Loucy (cell line): ENCODE data around the gene PDZD8.

Experiments used
- H2AFZ ChIP-seq: fragments of 200-600 bp; sonication (generic); 2 replicates; pipeline ENCODE4 v1.6.0; 2016; ENCODE audit warnings: antibody characterized with exemption, mild to moderate bottlenecking, low read length, moderate library complexity
- H3F3A ChIP-seq: fragments of 200-600 bp; 2 replicates; pipeline ENCODE4 v1.6.0; 2016; ENCODE audit warnings: antibody characterized with exemption, low read depth, mild to moderate bottlenecking
- H3K27me3 ChIP-seq: fragments of 200-600 bp; sonication (generic); 2 replicates; pipeline ENCODE4 v1.6.1; 2014; ENCODE audit warnings: low read length, mild to moderate bottlenecking; ENCODE audit not compliant: insufficient read depth, poor library complexity, severe bottlenecking
- H3K36me3 ChIP-seq: fragments of 200-600 bp; sonication (generic); 2 replicates; pipeline ENCODE4 v1.6.1; 2016; ENCODE audit warnings: low read length; ENCODE audit not compliant: insufficient read depth
- H3K4me1 ChIP-seq: fragments of 200-600 bp; sonication (generic); 2 replicates; pipeline ENCODE4 v1.5.1; 2014; ENCODE audit warnings: low read length, mild to moderate bottlenecking; ENCODE audit not compliant: insufficient read depth, poor library complexity, severe bottlenecking
- H3K4me2 ChIP-seq: fragments of 200-600 bp; sonication (generic); 2 replicates; pipeline ENCODE4 v1.6.0; 2014; ENCODE audit warnings: antibody characterized with exemption, low read length, low read depth, mild to moderate bottlenecking; ENCODE audit not compliant: poor library complexity, severe bottlenecking
- H3K4me3 ChIP-seq: fragments of 200-600 bp; sonication (generic); 2 replicates; pipeline ENCODE4 v1.5.1; 2014; ENCODE audit warnings: low read length, mild to moderate bottlenecking, mixed read lengths; ENCODE audit not compliant: poor library complexity, severe bottlenecking
- H3K79me2 ChIP-seq: fragments of 200-600 bp; sonication (generic); 2 replicates; pipeline ENCODE4 v1.6.1; 2014; ENCODE audit warnings: low read length; ENCODE audit not compliant: insufficient read depth
- H3K9ac ChIP-seq: fragments of 200-600 bp; sonication (generic); 2 replicates; pipeline ENCODE4 v1.6.0; 2014; ENCODE audit warnings: mild to moderate bottlenecking, low read depth, low read length, moderate library complexity; ENCODE audit not compliant: poor library complexity, severe bottlenecking
- H3K9me2 ChIP-seq: fragments of 200-600 bp; sonication (generic); replicated peaks from 2 replicates; pipeline ENCODE4 v1.6.1; 2016; ENCODE audit warnings: low read depth, low read length, mixed read lengths
- H3K9me3 ChIP-seq: fragments of 200-600 bp; sonication (generic); 2 replicates; pipeline ENCODE4 v1.6.1; 2014; ENCODE audit warnings: mild to moderate bottlenecking, antibody characterized with exemption, low read length, low read depth; ENCODE audit not compliant: insufficient read depth
- H4K20me1 ChIP-seq: fragments of 200-600 bp; sonication (generic); 2 replicates; pipeline ENCODE4 v1.6.0; 2014; ENCODE audit warnings: antibody characterized with exemption, low read length, mild to moderate bottlenecking; ENCODE audit not compliant: insufficient read depth, poor library complexity, severe bottlenecking
- CTCF ChIP-seq: fragments of 200-600 bp; sonication (generic); conservative IDR thresholded peaks from 2 replicates; pipeline ENCODE4 v1.5.1; 2014; ENCODE audit warnings: mild to moderate bottlenecking, antibody characterized with exemption, low read length
- EZH2phosphoT487 ChIP-seq: fragments of 200-600 bp; IDR thresholded peaks from 2 replicates; pipeline ENCODE4 v1.6.1; 2018; ENCODE audit warnings: antibody characterized with exemption, mild to moderate bottlenecking, moderate library complexity, borderline replicate concordance

The PDZD8 gene

GRCh38 chr10:117266812-117267211 is 108.4 kb downstream of the PDZD8 start:
- no peak for TF ChIP-seq CTCF
- TF ChIP-seq EZH2phosphoT487 = no peak
- H3K4me2 ChIP-seq = peak overlapping the region; percentile 57
- H3K79me2 ChIP-seq = no peaks in the 10 kb centered on the region
- no peaks in the 10 kb centered on the region for H3K9me3 ChIP-seq
- peaks cover 12% of the 10 kb centered on the region for H3K4me1 ChIP-seq
- no peaks in the 10 kb centered on the region for H3K27me3 ChIP-seq
- H3F3A ChIP-seq = no peaks in the 10 kb centered on the region
- no peaks in the 10 kb centered on the region for H3K9me2 ChIP-seq
- H3K36me3 ChIP-seq = no peaks in the 10 kb centered on the region
- H2AFZ ChIP-seq = no peak overlapping the region
- no peak overlapping the region for H3K9ac ChIP-seq
- H4K20me1 ChIP-seq = no peaks in the 10 kb centered on the region
- peak overlapping the region; percentile 5 for H3K4me3 ChIP-seq

GRCh38 chr10:117266400-117266799 is 108.8 kb downstream of the PDZD8 start:
- H2AFZ ChIP-seq = no peak overlapping the region
- peak overlapping the region; percentile 5 for H3K4me3 ChIP-seq
- no peaks in the 10 kb centered on the region for H3K27me3 ChIP-seq
- no peaks in the 10 kb centered on the region for H3K9me2 ChIP-seq
- H3K9ac ChIP-seq = no peak overlapping the region
- peaks cover 12% of the 10 kb centered on the region for H3K4me1 ChIP-seq
- peak overlapping the region; percentile 57 for H3K4me2 ChIP-seq
- no peaks in the 10 kb centered on the region for H3K36me3 ChIP-seq
- TF ChIP-seq CTCF = no peak
- TF ChIP-seq EZH2phosphoT487 = no peak
- H3F3A ChIP-seq = no peaks in the 10 kb centered on the region
- no peaks in the 10 kb centered on the region for H3K79me2 ChIP-seq
- no peaks in the 10 kb centered on the region for H4K20me1 ChIP-seq
- no peaks in the 10 kb centered on the region for H3K9me3 ChIP-seq

GRCh38 chr10:117264782-117265181 is 110.5 kb downstream of the PDZD8 start:
- H4K20me1 ChIP-seq = no peaks in the 10 kb centered on the region
- TF ChIP-seq CTCF (no peak), EZH2phosphoT487 (no peak)
- H3F3A ChIP-seq = no peaks in the 10 kb centered on the region
- no peak overlapping the region for H3K4me2 ChIP-seq
- H3K9me2 ChIP-seq = no peaks in the 10 kb centered on the region
- H3K4me3 ChIP-seq = no peak overlapping the region
- H3K27me3 ChIP-seq = no peaks in the 10 kb centered on the region
- H3K4me1 ChIP-seq = peaks cover 21% of the 10 kb centered on the region
- H3K79me2 ChIP-seq = no peaks in the 10 kb centered on the region
- no peaks in the 10 kb centered on the region for H3K9me3 ChIP-seq
- H2AFZ ChIP-seq = no peak overlapping the region
- H3K9ac ChIP-seq = no peak overlapping the region
- no peaks in the 10 kb centered on the region for H3K36me3 ChIP-seq
